Upper lobe of left lung (tissue), 4 donors: ENCODE data around the gene IER3.

Experiments
- CTCF ChIP-seq, 6 experiments: fragments of 450-650 bp in 4 of 6; fragments of 200-600 bp in 2 of 6; sonication (generic) in 2 of 6; IDR thresholded peaks; one replicate each; pipeline ENCODE4 v1.5.1; 2016 to 2019; ENCODE audit warnings: antibody characterized with exemption in 6 of 6
- EP300 ChIP-seq, 4 donors: sonication (generic); formaldehyde crosslinking; IDR thresholded peaks; one replicate each; pipeline ENCODE4 v1.5.1; 2017; ENCODE audit warnings: antibody characterized with exemption in 4 of 4, control low read depth in 2 of 4
- POLR2A ChIP-seq, 4 donors: fragments of 450-650 bp; IDR thresholded peaks; one replicate each; pipeline ENCODE4 v1.5.1; 2016 to 2017; ENCODE audit warnings: antibody characterized with exemption in 4 of 4, mild to moderate bottlenecking in 2 of 4
- POLR2AphosphoS5 ChIP-seq, 2 donors: sonication (generic); formaldehyde crosslinking; IDR thresholded peaks; one replicate each; pipeline ENCODE4 v1.5.1; 2017; ENCODE audit warnings: antibody characterized with exemption in 2 of 2

- no peak for TF ChIP-seq CTCF (IDR thresholded peaks at IDR 0.05)
- TF ChIP-seq POLR2AphosphoS5 (IDR thresholded peaks at IDR 0.05): no peak
- TF ChIP-seq POLR2A (IDR thresholded peaks at IDR 0.05): no peak
- TF ChIP-seq EP300 (IDR thresholded peaks at IDR 0.05): no peak
These were observed 31.9 kb downstream of the IER3 start for GRCh38 chr6:30712441-30712945.
